Midbrain (tissue), 1 donor: ENCODE measurements around the gene CGNL1.

Experiments used
- DNase-seq: peaks from one replicate; lab custom pipeline; 2025; lab: John Stamatoyannopoulos, UW

Gene CGNL1

GRCh38 chr15:57424628-57425405 is 48.5 kb downstream of the CGNL1 start:
- no peak for DNase-seq

- DNase-seq = no peak
These were observed 49.5 kb downstream of the CGNL1 start for GRCh38 chr15:57425842-57426241.

GRCh38 chr15:57427367-57427821 is 51.1 kb downstream of the CGNL1 start:
- no peak for DNase-seq

DNA sequence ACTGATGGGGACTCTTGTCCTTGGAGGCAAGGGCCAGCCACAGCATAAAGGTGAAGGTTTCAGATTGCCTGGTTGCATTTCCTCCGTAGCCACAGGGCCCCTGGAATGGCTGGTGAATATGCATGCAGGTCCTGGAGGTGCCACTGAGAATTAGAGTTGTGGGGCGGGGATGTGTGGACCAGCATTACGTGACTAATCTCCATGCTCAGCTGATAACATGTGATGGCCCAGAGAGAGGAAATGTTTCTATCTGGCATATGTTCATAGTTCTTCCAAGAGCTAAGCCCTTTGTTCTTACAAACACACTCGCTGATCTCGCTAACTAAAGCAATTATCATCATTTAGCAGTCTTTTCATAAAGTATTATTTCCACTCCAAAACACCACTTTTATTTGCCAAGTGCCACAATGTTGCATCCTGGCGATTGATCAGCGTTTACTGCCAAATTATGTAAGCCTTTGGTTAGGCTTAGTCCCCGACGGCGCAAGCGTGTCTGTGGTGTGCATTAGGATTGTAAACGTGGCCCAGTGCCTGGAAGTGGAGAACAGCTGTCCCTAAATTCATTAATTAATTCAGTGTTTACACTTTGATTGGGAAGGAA is 55.9 kb downstream of the CGNL1 start:
- DNase-seq = no peak

DNA sequence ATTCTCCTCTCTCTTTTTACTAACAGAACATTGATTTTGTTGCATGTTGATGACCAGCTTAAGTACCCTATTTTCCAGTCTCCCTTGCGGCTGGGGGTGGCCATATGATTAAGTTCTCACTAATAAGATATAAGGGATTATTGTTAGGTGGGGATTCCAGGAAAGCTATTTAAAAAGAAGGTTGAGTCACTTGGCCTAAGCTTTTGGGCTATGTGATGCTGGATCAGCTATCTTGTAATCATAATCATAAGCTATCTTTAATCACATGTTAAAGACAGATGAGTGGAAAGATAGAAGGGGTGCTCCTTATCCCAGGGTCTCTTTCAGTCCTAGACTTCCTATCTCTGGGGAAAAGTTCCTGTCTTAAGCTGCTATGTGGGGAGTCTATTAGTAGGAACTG is 59.9 kb downstream of the CGNL1 start:
- DNase-seq = no peak

- no peak for DNase-seq
These were observed 60.7 kb downstream of the CGNL1 start for GRCh38 chr15:57436961-57437360.

- DNase-seq = no peak
These were observed 61.3 kb downstream of the CGNL1 start for GRCh38 chr15:57437564-57437963.

GRCh38 chr15:57438166-57438565 is 61.9 kb downstream of the CGNL1 start:
- no peak for DNase-seq

DNA sequence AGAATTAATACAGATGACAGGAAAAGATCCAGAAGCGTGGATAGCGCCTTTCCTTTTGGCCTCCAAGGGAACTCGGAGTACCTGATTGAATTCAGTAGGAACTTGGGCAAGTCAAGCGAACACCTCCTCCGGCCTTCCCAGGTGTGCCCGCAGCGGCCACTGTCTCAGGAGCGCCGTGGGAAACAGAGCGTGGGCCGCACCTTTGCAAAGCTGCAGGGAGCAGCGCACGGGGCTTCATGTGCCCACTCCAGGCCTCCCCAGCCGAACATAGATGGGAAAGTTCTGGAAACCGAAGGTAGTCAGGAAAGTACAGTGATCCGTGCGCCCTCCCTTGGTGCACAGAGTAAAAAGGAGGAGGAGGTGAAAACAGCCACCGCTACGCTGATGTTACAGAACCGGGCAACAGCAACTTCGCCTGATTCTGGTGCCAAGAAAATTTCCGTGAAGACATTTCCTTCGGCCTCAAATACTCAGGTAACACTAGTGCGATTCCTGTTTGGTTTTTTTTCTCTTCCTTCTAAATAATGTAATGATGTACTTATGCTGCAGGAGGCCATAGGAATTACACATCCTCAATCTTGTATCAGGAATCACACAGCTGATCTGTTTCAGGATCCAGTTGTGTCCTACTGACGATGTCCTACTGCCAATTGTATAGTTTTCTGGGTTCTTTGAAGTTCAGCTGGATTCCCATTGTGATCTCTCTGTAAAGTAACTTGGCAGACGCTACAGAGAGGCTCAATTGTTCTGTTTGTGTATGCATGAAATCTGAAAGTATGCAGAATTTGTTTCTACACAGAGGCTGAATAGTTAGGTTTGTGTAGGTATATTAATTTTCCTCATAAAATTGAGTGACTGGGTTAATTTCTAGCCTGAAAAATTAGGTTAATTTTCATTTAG is 63.1 kb downstream of the CGNL1 start:
- no peak for DNase-seq

GRCh38 chr15:57440167-57440566 is 63.9 kb downstream of the CGNL1 start:
- no peak for DNase-seq

- DNase-seq = no peak
These were observed 64.5 kb downstream of the CGNL1 start for GRCh38 chr15:57440799-57441198.

GRCh38 chr15:57442335-57442734 is 66.0 kb downstream of the CGNL1 start:
- DNase-seq = no peak

GRCh38 chr15:57443486-57443885 is 67.2 kb downstream of the CGNL1 start:
- DNase-seq = no peak

- DNase-seq = no peak
These were observed 68.7 kb downstream of the CGNL1 start for GRCh38 chr15:57444877-57445513.

DNA sequence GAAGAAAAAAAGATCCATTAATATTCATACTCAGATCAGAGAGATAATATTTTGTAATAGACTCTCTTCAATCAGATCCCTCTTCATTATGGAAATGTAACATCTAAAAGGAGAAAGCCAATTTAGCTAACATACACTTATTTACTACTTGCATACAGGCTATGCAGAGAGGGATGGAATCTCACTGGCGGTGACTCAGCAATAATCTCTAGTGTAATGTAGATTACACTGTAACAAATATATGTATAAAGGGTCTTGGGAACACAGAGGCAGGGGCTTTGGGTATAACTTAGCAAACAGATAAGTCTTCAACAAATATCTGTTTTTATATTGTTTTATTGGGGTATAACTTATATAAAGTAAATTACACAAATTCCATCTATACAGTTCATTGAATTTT is 69.6 kb downstream of the CGNL1 start:
- no peak for DNase-seq

DNA sequence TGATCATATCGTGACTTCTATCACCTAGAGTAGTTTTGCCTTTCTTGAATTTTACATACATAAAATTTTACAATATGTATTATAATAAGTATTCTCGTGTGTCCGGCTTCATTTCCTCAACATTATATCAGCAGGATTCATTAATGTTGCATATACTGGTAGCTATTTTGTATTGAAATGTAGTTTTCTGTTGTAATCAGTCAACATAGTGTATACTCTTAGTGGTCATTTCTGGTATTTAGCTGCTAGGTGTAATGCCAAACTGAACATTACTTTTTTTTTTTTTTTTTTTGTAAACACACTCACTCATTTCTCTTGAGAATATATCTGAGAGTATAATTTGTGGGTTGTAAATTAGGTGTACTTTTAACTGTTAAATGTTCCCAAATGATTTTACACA is 70.1 kb downstream of the CGNL1 start:
- DNase-seq = no peak

GRCh38 chr15:57451555-57451954 is 75.2 kb downstream of the CGNL1 start:
- DNase-seq = no peak

DNA sequence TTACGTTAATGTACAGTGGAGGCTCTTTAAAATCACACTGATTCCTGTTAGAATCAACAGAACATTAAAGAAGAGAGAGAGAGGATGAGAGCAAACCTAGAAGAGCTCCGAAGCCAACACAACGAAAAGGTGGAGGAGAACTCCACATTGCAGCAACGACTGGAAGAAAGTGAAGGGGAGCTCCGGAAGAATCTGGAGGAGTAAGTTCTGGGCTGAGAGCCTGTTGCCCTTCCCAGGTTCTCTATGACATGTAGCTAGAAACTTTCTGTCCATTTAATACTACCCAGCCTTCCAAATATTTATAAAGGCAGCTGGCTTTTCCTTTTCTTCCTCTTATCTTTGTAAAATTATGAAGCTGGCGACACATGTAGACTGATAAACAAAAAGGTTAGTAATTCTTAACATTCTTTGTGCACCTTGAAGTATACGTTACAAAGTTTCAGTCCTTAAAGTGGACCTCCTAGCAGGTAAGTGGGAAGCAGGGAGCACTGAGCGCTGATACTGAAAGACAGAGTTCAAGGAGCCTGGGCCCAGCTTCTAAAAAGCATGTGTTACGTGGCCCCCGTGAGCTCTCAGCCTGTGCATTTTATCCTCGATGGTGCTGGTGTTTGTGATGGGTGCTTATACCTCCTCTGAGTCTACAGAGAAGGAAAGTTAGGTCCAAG is 75.9 kb downstream of the CGNL1 start:
- DNase-seq = no peak

DNA sequence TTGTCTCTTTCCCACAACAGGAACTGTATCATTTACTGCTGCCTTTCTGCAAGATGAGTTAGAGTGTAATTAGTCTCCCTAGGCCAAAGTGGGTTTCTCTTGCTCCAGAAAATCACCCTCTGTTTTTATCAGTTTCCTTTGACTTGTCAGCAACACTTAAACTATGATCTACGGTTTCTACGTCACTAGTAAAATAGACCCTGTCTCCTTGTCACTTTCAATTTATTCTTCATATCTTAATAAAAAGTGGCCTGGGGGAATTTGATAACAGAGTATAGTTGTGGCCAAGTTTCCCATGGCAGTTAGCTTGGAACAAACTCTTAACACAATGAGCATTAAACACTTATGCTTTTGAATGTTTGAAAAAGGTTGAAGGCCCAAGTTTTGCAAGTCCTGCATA is 79.6 kb downstream of the CGNL1 start:
- DNase-seq = no peak

- no peak for DNase-seq
These were observed 80.3 kb downstream of the CGNL1 start for GRCh38 chr15:57456559-57456958.

GRCh38 chr15:57457726-57458125 is 81.4 kb downstream of the CGNL1 start:
- no peak for DNase-seq

DNA sequence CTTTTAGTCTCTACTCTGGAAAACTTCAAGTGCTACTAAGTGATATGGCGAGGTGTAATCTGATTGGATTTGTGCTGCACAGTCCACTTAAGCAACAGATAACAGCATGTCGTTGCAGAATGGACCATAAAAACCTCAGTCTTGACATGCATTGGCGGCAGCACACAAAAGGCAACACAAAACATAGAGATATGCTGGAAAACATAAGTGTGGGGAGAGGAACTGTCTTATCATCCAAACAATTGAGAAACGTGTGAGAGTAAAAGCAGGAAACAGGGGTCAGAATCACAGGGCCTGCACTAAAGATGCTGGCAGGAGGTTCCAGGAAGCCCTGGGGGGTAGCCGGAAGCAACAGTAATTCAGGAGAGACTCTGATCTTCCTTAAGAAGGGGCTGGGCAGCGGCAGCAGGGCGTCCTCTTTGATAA is 82.1 kb downstream of the CGNL1 start:
- no peak for DNase-seq
